Stromal cell of bone marrow (primary cell): ENCODE measurements around the gene RASSF3.

Experiments
- DNase-seq: peaks from one replicate; pipeline ENCODE4 v3.0.0-alpha.2; 2012; ENCODE audit warnings: low read depth

The RASSF3 gene

DNA sequence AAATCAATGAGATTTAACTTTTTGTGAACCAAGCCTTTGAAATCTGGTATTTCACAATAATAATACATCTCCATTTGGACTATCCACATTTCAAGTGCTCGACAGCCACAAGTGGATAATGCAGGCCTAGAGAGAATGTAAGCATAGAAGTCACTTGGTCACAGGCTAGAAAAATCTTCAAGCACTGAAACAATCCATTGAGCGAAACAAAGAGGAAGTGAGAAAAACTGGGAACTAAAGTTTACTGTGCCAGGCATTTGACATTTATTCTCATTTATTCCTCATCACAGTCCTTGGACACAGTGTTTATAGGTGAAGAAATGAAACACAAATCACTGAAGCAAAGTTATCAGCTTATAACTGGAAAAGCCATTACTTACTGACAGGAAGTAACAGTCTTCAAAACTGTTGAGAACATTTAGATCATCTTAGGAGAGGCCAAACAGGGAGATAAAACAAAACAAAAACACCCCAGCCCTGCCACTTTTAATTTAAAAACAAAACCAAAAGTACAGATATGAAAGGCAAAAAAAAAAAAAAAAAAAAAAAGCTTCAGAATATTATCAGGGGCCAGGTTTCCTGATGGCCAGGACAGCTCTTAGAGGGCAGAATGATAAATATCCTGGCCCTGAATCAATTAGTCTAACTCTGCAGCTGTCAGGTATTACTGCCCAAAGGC lies 119.8 kb downstream of the RASSF3 start:
- no peak for DNase-seq

DNA sequence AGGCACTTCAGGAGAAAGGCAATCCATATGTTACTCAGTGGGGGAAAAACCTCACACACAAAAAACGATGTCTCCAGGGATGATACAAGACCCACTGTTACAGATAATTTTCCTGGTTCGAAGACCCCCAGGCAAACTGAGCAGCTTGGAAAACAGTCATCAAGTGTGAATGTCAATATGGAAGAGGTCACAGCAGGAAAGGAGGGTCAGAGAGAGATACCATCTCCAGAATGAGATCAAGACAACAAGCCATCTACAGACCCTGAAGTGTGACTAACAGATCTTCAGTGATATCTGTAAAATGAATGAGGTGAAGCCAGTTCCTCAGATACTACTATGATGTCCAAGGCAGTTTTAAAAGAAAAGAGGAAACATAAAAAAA lies 120.3 kb downstream of the RASSF3 start:
- no peak for DNase-seq

DNA sequence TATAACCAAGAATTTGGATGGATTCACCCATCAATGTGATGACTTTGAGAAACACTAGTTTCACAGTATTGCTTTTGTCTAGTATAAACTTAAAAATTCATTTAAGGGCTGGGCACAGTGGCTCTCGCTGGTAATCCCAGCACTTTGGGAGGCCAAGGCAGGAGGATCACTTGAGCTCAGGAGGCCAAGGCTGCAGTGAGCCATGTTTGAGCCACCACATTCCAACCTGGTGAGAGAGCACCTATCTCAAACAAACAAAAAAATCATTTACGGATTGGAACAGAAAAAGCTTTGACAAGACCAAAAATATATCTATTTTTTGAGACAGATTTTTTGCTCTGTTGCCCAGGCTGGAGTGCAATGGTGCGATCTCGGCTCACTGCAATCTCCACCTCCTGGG lies 121.4 kb downstream of the RASSF3 start:
- no peak for DNase-seq

DNA sequence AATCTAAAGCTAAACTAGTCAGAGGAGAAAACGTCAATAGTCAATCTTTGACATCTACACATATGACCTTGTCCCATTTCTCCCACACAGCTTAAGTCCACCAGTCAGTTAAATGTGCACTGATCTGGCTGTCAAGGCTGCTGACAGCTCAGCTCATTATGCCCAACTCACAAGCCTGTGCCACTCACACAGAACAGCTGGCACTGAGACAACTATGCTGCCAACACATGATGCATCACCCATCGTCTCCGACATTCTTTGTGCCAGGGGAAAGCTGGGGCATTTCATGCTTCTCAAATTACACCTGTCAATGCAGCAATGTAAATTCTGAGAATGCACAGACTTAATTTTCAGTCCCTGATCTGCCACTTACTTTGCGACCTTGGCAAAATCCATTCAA lies 123.6 kb downstream of the RASSF3 start:
- DNase-seq: no peak

DNA sequence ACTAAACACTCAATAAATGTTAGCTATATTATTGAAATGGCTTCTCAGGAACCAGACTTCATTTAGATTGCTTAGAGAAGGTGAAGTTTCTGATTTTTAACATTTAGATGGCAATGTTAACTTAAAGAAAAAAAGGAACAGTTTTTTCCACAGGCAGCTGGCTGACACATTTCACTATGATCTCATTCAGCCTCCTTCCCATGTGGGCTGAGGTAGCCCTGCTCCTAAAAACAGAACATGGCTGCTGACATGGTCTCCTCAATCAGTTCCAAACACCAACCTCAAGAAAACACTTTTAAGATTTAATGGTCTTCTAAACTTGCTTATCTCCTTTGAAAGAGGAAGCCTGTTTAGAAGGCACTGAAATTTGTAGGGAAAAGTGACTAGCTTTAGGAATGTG lies 125.1 kb downstream of the RASSF3 start:
- DNase-seq: no peak

DNA sequence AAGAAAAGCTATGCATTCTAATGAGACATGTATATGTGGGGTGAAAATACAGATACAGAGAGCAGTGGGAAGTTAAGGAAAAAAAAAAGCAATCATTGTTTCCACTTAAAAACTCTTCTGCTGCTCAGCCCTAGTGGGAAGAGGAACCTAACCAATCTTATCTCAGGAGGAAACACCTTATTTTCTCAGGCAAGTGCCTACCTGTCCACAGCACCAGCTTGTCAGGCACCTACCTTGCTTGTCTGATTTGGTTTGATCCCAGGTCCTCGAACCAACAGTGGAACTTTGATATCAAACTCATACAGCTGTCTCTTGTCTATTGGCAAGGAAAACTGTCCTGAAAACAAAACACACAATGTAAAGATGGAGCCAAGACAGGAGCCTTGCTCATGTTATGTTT lies 126.5 kb downstream of the RASSF3 start:
- DNase-seq: no peak

DNA sequence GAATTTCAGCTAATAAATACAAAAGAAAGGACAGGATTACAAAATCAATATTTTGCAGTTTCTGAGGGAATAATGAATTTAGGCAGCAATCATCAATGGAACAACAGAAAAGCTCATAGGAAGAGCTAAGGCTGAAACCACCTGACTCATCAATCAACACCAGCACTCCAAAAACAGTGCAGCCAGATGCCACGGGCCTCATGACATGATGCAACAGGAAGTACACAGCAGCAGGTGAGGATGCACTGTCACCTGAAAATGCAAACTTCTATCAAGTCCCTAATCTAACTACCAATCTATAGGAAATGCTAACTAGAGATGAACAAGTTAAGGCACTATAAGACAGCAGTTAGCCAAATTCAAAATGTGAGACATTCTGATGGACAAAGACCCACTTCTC lies 127.2 kb downstream of the RASSF3 start:
- no peak for DNase-seq

DNA sequence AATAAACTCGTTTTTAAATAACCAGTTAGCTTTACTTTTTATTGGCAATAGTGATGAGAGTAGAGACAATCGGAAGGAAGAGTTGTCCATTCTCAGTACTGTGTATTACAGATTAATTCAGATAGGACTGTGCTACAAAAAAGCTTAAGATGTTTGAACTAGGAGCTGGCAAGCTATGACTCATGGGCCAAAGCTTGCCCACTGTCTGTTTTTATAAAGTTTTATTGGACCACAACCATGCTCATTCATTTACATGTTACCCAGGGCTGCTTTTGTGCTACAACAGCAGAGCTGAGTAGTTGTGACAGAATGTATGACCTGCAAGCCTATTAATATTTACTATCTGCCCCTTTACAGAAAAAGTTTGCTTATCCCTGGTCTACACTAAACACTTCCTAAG lies 129.5 kb downstream of the RASSF3 start:
- DNase-seq: no peak

DNA sequence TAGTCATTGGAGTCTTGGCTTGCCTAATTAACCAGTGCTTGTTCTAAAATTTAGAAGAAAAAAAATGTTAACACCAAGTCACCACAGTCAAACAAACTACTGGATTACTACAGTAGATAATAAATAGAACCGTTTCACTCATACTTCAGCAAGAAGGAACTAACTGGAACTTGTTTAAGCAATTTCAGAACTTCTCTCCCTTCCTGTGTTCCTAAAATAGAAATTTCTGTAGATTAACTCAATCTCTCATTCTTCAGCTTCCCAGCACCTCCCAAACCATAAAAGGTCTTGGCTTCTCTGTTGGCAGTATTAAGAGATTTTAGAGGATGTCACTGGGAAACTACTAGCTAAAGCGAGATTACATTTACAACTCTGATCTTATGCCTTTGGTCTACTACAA lies 130.4 kb downstream of the RASSF3 start:
- DNase-seq: no peak

DNA sequence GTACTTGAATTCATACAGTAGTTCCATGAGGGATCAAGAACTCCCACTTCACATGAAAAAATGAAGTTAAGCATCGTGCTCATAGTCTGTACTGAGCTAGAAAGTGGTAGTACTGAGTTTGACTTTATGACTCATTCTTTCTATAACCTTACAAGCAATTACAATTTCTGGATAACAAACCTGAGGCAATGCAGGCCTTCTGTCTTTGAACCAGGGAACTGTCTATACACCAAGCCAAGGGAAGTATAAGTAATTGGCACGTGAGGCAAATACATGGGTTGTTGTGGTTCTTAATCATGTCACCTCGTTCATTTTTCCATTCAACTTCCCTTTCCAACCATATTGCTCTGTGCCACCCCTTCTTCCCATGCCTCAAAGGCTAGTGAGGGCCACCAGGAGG lies 132.1 kb downstream of the RASSF3 start:
- no peak for DNase-seq

DNA sequence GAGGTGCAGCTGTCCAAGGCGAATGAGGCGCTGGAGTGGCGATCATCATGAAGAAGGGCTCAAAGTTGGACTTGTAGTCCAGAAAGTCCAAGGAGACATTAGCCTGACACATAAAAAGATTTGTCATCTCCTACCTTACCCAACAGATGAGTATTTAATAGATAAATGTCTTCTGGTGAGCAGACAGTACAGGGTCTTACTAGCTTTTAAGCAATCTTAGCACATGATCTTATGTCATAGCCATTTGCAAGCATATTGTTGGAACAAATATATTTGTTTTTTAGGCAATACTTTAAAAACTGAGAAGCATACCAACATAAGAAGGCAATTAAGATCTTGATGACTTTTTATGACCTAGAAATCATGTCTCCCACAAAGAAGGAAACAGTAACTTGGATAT lies 132.9 kb downstream of the RASSF3 start:
- no peak for DNase-seq

DNA sequence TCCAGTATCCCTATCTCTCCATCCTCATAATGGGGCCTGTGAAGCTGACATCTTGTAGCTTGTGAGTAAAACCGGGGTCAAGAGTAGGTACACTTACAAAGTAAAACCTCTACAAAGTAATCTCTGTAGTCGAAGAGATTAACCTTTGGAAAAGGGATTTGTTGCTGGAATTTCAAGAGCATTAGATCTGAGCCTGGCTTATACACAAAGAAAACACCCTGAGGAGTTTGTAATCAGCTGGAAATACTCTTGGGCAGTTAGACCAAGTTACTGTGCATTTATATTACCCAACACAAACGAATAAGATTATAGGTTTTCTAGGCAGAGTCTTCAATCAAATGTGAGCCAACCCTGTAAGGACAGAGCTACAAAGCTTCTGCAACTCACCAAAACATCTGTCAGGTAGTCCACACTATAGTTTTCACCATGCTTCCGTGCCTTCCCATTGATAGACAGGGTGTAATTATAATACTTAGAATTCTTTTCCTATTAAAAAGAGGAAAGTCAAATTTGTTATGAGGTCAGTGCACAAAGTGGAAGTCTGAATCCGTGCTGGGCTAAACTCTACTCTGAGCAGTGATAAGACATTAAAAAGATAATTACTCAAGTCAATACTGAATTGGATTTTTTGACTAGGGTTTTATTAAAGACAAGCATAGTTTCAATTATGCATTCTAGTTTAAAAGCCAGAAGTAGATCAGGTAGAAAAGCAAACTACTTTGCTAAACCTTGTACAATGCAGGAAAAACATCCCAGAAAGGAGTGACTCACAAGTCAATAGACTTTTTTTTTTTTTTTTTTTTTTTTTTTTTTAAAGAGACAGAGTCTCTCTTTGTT lies 134.3 kb downstream of the RASSF3 start:
- no peak for DNase-seq

DNA sequence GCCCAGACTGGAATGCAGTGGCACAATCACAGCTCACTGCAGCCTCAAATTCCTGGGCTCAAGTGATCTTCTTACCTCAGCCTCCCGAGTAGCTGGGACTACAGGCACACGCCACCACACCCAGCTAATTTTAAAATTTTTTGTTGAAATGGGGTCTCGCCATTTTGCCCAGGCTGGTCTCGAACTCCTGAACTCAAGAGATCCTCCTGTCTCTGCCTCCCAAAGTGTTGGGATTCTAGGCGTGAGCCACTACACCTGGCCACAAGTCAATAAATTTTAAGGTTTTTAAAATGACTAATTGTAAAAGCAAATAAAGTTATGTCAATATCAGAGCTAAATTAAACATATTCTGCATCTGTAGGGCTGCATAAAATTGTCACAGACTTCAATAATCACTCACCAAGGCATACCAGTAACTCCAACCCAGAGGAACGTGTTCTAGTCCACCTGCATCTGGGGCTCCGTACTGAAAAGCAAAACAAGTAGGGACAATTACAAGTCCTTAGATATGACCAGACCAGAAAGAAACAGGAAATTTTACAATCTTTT lies 135.0 kb downstream of the RASSF3 start:
- no peak for DNase-seq

DNA sequence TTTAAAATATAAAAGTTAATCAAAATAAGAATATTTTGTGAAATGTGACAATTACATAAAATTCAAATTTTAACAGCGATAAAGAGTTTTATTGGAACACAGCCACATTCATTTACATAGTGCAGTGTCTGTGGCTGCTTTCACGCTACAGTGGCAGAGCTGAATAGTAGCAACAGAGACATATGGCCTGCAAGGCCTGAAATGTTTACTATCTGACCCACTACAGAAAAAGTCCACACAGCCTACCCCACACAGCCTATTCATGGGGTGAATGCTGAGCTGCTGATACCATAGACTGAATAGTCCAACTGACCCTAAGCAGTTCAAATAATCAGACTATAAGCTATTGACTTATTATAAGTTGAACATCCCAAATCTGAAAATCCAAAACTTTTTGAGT lies 135.7 kb downstream of the RASSF3 start:
- DNase-seq: no peak

DNA sequence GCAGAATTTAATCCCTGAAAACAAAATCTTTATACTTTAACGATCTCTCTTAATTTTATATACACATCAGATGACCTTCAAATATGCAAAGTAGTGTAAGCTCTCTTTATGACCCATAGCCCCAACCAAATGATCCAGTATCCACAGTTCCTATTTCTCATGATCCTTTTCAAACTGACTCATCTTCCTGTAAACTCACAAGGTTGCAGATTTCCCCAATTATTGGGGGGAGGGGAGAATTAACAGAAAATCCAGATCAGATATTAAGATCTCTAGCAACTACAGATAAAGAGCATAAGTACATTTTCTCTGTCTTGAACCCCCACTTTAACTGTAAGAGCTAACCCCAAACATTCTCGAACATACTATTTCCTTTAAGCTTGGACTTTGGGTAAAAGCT lies 136.4 kb downstream of the RASSF3 start:
- peak; percentile 34 for DNase-seq
